Measurements from ENCODE around the gene DUSP3.
A peak's percentile ranks its signal among the peaks of the same experiment; 100 is the strongest.

DUSP3 gene

GRCh38 chr17:43723697-43724359 lies 54.9 kb downstream of the DUSP3 start:
- peak; percentile 42 for DNase-seq

- no peak for DNase-seq
Observed at GRCh38 chr17:43722870-43723665, 55.7 kb downstream of the DUSP3 start.

GRCh38 chr17:43722269-43722619 lies 56.5 kb downstream of the DUSP3 start:
- DNase-seq: no peak

DNA sequence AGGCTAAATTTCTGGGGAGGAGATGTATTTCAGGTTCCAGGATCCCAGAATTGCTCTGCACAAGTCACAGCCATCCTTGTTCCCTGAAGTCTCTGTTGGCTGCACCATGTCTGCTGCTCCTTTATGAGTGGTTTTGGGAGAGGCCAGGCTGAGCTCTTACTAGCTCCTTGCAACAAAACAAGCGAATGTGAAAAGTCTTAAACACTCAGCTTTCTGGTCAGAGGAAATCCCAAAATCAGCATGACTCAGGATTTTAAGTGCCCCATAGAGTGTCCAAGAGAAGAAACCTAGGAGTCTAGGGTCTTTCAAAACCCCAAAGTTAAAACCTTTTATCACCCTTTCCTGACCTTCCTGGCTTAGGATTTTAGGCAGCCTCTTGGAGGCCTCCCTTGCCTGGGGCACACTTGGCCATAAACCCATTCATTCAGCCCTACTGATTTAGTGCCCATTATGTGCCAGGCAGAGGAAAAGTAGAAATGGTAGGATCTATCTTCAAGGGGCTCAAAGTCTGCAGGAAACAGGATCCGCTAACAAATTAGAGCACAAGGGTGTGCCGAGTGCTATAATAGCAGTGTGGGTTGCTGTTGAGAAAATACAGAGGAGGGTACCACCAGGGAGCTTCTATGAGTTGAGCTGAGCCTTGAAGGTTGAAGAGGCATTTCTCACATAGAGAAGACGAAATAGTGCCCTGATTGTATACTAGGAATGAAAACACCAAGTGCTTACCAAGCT lies 57.1 kb downstream of the DUSP3 start:
- DNase-seq: no peak

- DNase-seq: peak; percentile 42
Observed at GRCh38 chr17:43720311-43721060, 58.3 kb downstream of the DUSP3 start.

- no peak for DNase-seq
Observed at GRCh38 chr17:43719578-43719977, 59.2 kb downstream of the DUSP3 start.

DNA sequence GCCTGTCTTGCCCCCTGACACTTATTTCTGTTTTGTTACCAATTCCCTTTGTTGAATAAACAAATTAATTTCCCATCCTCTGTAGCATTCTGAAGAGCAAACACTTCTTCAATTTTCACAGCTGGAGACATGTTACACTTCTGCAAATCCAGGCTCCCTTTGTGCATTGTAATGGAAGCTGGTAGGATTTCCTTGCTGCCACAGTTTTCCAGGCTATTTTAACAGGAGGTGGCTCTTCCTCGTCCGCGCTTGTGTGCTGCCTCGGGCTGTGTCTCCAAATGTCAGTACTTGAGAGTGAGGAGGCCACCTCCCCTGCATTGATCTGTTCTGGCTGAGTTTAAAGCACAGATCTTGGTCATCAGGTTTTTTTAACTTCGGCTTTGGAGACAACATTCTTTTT lies 60.2 kb downstream of the DUSP3 start:
- DNase-seq: no peak

GRCh38 chr17:43717913-43718312 lies 60.9 kb downstream of the DUSP3 start:
- no peak for DNase-seq
